AG20443 (cell line): ENCODE results near the gene SPEG.
"Not testable (repeated sequence)": the region's sequence is repeated elsewhere in the genome, so short reads cannot be mapped to it uniquely, and the experiment has no call there.

Experiments used
- DNase-seq: peaks from one replicate; pipeline ENCODE4 v3.0.0; 2012; ENCODE audit warnings: low spot score, mixed read lengths

SPEG gene

DNA sequence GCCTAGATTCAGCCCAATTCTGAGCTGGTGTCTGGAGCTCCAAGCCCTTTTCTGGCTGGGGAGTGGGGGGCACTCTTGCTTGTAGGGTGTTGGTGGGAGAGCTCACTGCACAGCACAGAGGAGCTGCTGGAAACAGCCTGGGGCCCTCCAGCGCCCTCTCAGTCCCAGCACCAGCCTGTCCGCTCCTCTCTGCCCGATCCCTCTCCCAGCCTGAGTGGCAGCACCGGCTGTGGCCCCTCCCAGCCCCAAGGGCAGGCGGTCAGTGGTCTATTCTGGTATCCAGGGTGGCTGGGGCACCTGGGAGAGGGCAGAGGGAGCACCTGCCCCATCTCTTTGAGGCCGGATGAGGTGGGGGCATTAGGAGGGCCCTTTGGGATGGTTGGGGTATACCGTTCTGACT, 29.7 kb upstream of the SPEG start:
- no peak for DNase-seq

DNA sequence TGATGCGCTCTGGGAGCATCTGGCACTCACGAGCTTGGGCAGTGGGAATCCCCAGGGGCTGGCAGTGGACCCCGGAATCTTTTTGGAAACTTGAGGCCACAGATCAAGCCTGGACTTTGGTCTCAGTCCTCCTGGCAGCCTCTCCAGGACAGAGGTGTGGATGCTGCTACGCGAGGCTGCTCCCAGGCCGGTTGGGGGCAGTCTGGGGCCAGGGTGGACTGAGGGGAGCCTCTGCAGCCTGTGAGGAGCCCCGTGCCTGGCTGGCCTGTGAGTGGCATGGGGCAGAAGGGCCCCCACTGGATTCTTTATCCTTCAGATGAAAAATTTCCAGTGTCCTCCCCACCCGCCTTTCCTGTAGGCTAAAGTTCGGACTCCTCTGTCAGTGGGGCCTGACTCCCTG, 29.2 kb upstream of the SPEG start:
- no peak for DNase-seq

DNA sequence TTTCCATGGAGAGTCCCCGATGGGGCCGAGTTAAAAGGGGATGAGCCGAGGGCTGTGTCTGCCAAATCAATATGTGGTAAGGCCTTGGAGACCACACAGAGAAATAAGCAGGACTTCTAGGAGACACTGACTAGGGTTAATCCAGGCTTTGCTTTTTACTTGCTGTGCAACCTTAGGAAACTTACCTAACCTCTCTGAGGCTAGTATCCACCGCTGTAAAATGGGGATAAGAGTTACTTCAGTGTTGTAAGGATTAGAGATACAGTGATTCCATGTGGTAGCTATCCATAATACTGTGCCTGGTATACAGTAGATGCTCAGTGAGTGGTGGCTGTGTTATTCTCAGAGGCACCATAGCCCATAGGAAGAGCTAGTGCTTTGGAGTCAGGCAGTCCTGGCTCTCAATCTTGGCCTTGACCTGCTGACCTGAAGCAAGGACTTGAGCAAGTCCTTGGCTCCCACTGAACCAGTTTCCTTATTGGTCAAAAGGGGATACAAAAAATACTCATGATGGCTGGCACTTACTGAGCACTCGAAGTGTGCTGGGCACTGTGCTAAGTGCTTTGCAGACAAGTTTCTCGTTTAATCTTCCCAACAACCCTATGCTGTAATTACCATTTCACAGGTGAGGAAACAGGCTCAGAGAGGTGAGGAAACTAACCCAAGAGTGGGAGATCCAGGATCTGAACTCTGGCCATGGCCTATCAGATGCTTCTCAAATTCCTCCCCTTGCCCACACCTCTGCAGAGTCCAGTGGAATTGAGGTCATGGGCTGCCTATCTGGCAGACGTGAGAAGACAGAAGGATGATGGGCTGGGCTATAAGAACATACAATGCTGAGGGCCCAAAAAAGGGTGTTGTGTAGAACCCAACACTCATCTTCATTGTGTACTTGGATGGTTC, 28.4 kb upstream of the SPEG start:
- no peak for DNase-seq

DNA sequence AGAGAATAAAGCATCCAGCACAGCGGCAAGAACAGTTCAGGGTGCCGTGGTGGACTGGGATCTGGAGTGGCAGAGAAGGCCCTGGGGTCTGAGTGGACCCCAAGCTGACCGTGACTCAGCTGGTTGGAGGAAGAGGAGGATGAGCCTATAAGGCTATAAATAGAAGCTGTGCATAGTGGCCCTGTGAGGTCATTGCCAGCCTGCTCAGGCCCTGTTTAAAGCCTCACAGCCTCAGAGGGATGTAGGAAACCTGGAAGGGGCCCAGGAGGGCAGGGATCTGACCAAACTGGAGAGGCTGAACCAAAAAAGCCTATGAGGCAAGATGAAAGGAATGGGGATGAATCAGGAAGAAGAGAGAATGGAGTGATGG, 27.8 kb upstream of the SPEG start:
- DNase-seq, result peak; percentile 92

DNA sequence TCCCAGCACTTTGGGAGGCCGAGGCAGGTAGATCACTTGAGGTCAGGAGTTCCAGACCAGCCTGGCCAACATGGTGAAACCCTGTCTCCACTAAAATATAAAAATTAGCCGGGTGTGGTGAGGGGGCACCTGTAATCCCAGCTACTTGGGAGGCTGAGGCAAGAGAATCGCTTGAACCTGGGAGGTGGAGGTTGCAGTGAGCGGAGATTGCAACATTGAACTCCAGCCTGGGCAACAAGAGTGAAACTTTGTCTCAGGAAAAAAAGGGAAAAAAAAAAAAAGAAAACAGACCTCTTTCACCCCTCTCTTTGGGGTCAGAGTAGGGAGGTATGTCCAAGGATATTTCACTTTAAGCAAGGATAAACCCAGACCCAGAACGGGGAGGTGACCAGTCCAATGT, 27.3 kb upstream of the SPEG start:
- DNase-seq, result not testable (repeated sequence)

DNA sequence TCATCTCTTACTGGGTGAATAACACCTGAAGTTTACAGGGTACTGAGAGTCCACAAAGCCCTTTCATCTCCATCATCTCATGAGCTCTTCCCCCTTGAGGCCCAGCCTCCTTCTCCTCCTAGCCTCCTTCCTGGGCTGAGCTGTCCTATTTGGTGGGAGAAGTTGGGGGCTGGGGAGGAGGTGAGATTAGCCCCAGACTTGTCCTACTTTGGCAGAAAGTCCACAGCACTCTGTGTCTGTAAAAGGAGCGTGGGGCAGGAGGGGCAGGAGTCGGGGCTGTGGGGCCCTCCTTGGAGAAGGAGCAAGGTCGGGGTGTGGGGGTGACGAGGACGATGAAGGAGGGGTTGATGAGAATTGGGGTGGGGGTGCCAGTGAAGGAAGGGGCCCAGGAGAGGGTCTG, 26.4 kb upstream of the SPEG start:
- DNase-seq, result no peak

DNA sequence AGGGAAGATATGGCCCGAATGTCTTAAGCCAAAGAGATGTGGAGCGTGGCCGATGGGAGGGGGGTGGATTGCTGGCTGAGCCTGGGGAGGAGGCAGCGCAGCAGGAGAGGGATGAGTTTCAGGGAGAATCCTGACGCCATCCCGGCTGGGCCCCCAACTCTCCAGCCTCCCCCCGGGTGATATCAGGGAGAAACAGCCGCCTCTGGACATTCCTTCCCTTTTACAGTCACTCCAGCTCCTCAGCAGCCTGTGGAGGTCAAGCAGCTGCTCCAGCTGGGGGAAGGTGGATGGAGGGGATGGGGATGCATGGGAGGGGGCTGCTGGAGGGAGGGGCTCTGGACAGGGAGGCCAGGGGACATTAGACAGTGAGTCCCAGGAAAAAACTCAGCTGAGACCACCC, 26.0 kb upstream of the SPEG start:
- DNase-seq, result no peak

DNA sequence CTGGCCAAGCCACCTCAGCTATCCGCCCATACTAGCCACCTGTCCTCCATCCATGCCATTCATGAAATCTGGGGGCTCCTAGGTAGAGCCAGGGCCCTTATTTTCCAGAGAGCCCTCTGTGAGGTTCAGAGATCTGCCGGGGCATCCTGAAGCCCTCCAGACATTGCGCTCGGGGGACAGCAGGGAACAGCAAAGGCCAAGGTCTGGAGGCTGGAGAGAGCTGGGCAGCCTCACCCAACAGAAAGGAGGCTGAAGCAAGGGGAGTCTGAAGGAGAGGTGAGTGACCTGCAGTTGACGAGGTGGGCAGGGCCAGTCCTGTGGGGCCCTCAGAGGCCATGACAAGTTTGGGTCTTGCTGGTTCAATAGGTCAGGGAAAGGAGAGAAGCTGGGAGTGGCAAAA, 25.0 kb upstream of the SPEG start:
- DNase-seq, result no peak

DNA sequence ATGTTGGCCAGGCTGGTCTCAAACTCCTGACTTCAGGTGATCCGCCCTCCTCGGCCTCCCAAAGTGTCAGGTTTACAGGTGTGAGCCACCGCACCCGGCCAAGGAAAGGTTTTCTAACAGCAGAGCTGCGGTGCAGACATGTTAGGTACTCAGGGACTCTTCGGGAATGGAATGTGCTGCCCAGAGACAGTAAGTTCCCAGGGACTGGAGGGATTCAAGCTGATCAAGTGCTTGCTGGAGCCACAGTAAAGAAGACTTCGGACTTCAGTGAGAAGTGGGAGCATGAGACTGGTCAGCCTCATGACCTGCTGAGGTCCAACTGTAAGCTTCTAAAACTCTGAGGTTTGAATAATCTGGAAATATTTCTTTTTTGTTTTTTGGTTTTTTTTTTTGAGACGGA, 24.3 kb upstream of the SPEG start:
- no peak for DNase-seq

DNA sequence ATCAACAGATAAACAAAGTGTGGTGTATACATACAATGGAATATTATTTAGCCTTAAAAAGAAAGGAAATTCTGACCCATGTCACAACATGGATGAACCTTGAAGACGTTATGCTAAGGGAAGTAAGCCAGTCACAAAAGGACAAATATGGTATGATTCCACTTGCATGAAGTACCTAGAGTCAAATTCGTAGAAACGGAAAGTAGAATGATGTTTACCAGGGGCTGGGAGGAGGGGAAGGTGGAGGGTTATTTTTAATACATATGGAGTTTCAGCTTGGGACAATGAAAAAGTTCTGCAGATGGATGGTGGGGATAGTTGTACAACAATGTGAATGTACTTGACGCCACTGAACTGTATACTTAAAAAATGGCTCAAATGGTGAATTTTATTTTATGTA, 19.8 kb upstream of the SPEG start:
- DNase-seq, result no peak

DNA sequence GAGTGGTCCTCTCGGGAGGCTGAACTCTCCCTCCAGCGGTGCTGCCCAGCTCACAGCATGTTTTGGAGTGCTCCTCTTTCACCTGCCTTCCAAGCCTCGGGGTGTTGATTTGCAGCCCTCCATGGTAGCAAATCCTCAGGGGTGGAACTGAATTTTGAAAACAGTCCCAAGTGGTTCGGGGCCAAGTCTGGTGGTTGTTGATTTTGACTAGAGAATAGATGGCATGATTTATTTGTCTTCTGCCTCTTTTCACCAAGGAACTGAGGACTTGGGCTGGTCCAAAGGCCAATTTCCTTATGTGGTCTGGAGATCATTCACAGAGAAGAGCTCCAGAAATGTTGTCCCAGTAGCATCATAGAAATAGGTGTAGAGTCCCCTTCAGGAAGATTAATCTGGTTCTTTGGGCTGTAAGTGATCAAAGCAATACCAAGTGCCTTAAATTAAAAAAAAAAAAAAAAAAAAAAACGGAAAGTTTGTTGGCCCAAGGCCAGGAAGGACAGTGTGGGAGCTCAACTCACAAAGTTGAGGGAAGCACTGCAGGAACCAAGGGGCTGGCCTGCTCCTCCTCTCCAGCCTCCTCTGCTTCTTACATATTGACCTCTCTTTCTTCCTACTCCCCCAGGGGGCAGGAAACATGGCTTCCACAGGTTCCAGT, 18.9 kb upstream of the SPEG start:
- no peak for DNase-seq

DNA sequence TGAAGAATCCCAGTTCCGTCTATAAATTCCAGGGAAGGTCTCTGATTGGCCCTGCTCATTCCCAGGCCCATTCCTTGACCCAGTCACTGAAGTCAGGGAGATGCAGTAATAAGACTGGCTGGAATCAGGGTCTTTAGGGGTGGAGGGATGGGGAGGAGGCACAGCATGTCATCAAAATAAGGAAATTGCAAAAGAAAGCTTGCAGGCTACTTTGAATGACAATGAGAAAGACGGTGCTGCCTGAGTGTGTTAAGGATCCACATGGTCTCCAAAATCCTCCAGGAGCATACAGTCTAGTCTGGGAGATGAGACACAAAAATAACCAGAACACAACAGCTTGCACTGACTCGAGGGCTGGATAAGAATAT, 18.4 kb upstream of the SPEG start:
- DNase-seq, result no peak

DNA sequence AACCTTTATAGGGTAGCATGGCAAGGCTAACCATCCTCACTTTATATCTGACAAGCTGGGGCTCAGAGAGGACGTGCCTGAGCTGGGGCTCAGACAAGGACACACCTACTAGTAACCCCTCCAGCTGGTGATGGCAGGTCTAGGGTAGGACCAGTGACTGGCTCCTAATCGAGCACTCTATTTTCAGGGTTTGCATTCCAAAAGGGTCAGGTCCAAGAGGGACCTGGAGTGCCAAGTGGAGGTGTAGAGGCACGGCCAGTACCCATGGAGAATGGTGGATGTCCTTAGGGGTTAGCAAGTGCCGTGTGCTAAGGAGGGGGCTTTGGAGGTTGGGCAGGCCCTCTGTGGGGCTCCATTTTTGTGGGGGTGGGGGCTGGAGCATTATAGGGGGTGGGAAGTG, 17.7 kb upstream of the SPEG start:
- DNase-seq, result no peak

DNA sequence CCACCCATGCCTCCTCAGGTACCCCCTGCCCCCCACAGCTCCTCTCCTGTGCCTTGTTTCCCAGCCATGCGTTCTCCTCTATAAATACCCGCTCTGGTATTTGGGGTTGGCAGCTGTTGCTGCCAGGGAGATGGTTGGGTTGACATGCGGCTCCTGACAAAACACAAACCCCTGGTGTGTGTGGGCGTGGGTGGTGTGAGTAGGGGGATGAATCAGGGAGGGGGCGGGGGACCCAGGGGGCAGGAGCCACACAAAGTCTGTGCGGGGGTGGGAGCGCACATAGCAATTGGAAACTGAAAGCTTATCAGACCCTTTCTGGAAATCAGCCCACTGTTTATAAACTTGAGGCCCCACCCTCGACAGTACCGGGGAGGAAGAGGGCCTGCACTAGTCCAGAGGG, 17.3 kb upstream of the SPEG start:
- no peak for DNase-seq

DNA sequence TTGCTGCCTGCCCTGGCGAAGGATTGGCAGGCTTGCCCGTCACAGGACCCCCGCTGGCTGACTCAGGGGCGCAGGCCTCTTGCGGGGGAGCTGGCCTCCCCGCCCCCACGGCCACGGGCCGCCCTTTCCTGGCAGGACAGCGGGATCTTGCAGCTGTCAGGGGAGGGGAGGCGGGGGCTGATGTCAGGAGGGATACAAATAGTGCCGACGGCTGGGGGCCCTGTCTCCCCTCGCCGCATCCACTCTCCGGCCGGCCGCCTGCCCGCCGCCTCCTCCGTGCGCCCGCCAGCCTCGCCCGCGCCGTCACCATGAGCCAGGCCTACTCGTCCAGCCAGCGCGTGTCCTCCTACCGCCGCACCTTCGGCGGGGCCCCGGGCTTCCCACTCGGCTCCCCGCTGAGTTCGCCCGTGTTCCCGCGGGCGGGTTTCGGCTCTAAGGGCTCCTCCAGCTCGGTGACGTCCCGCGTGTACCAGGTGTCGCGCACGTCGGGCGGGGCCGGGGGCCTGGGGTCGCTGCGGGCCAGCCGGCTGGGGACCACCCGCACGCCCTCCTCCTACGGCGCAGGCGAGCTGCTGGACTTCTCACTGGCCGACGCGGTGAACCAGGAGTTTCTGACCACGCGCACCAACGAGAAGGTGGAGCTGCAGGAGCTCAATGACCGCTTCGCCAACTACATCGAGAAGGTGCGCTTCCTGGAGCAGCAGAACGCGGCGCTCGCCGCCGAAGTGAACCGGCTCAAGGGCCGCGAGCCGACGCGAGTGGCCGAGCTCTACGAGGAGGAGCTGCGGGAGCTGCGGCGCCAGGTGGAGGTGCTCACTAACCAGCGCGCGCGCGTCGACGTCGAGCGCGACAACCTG, 16.3 kb upstream of the SPEG start, which contains the start of gene DES:
Gene DES (plus strand): TSS at position 223 of the 857 bp plus-strand sequence. CDS start 86 bp downstream, at position 309.
- DNase-seq, result peak; percentile 51

DNA sequence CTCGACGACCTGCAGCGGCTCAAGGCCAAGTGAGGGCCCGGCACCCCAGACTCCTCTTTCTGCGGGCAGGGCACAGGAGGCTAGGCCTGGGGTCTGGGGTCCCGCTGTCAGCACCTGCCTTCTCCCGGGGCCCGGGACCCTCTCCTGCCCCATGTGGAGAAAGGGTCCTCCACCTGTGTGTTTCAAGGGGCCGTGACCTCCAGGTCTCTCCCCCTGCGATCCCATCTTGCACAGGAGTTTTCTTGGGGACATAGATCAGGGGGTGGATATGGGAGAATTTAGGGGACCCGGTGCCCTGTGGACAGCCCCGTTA, 15.7 kb upstream of the SPEG start:
- no peak for DNase-seq

DNA sequence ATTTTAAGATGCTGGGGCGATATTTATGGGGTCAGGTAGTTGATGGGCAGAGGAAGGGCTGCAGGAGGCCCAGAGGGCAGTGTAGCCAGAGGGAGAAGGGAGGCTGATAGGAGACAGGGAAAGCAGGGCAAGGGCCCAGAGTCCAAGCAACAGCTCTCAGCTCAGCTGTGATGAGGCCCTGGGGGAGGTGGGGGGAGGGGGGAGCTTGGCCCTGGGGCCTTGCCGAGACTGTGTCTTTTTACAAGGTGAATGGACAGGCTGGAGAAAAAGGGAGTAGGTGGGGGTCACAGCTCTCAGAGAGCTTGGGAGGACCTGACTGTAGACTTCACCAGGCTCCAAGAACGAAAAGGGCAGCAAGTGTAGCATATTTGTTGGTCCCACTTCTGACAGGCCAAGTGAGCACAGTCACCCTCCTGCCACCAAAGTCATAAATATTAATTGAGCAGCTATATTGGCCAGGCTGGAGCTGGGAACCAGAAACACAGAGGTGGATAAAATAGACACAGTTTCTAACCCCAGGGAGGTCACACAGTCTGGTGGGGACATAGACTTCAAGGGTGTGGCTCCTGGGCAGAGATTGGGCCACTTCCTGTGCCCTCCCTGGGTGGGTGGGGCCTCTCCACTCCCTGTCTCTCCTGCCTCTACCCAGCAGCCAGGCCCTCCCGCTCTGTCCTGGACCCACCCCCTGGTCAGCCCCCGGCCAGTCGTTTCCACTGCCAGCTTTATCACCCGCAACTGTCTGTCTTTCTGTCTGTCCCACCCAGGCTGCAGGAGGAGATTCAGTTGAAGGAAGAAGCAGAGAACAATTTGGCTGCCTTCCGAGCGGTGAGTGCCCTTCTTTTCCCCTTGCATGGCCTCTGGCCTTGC, 15.1 kb upstream of the SPEG start:
- no peak for DNase-seq

DNA sequence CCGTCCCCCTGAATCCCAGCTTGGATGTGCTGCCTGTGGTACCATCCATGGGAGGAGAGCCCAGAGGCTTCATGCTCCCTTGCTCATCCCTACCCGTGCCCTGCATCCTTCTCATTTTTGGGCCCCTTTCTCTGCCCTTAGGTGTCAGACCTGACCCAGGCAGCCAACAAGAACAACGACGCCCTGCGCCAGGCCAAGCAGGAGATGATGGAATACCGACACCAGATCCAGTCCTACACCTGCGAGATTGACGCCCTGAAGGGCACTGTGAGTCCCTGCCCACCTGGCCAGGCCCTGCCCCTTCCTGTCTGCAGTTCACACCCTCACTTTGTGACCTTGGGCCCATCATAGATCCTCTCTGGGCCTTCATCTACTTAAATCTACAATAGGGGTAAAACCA, 14.0 kb upstream of the SPEG start:
- no peak for DNase-seq

DNA sequence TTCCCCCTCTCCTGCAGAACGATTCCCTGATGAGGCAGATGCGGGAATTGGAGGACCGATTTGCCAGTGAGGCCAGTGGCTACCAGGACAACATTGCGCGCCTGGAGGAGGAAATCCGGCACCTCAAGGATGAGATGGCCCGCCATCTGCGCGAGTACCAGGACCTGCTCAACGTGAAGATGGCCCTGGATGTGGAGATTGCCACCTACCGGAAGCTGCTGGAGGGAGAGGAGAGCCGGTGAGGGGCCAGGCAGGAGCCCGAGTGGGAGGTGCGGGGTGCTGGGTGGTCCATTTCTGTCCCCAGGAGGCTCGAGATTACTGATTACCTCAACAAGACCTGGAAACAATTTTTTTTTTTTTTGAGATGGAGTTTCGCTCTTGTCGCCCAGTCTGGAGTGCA, 13.3 kb upstream of the SPEG start:
- no peak for DNase-seq

DNA sequence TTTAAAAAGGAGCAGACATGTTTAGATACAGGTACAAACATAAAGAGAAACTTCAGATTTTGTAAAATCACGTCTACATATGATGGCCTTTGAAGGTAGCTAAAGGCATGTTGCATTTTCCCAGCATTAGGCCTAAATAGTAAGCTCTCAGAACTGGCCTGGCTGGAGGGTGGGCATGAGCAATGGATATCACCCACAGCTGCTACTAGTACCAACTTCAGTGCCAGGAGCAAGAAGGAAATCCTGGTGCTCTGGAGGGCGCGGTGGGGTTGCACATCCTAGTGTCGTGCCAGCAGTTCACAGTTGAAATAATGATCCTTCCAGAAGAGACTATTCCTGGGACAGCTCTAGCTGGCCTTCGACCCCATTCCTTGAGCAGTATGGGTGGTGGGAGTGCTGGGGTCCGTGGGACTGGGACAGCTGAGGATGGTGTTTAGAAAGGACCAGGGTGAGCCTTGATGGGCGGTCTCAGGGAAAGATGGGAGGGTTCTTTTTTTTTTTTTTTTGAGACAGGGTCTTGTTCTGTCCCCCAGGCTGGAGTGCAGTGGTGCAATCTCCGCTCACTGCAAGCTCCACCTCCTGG, 11.6 kb upstream of the SPEG start:
- no peak for DNase-seq

DNA sequence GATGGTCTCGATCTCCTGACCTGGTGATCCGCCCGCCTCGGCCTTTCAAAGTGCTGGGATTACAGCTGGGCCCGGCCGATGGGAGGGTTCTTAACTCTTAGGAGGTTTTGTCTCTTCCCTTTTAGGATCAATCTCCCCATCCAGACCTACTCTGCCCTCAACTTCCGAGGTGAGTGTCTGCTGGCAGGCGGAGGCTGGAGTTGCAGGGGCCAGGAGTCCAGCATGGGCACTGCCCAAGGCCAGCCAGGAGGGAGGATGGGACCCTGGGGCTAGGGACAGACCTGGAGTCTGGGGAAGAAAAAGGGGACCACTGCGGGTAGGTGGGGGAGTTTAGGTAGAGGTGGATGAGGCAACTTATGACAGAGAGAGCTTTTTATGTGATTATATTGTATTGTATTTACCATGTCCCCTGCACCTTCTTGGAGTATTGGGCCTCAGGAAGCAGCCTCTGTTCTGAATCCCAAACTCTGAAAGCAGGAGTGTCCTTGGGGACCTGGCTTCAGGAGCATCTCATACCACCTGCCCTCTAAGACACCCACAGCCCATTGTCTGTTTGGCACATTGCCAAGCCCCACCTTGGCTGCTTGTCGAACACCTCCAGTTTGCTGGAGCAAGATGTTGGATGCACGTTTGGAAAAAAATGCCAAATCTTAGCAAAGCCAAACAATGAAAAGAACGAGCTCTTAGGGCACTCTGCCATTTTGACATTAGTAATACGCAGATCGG, 10.8 kb upstream of the SPEG start:
- no peak for DNase-seq
